Immature natural killer cell (primary cell): ENCODE data around the gene PPP1R13B. TPM values are rescaled to one million over a fixed set of nuclear protein-coding genes. Genes with fewer than 3 reads are reported as not detected.

Experiments used
- DNase-seq, 3 donors: peaks; one replicate each; pipeline ENCODE4 v3.0.0; 2022; ENCODE audit warnings: mixed read lengths in 1 of 3
- H3K27ac Mint-ChIP-seq, 6 donors: one replicate each; pipeline ENCODE4 v1.8.0; 2020; ENCODE audit warnings: mixed read lengths in 6 of 6, mild to moderate bottlenecking in 5 of 6, inconsistent platforms in 4 of 6, moderate library complexity in 3 of 6
- H3K27me3 Mint-ChIP-seq, 3 donors: one replicate each; pipeline ENCODE4 v1.8.0; 2020 to 2021; ENCODE audit warnings: low read depth in 3 of 3, mild to moderate bottlenecking in 3 of 3, mixed read lengths in 3 of 3, moderate library complexity in 3 of 3, inconsistent platforms in 1 of 3
- H3K36me3 Mint-ChIP-seq, 3 donors: one replicate each; pipeline ENCODE4 v1.8.0; 2020; ENCODE audit warnings: mixed read lengths in 3 of 3, inconsistent platforms in 2 of 3, mild to moderate bottlenecking in 2 of 3
- H3K4me1 Mint-ChIP-seq, 2 donors: one replicate each; pipeline ENCODE4 v1.8.0; 2020; ENCODE audit warnings: inconsistent platforms in 2 of 2, mild to moderate bottlenecking in 2 of 2, mixed read lengths in 2 of 2, moderate library complexity in 1 of 2
- H3K4me3 Mint-ChIP-seq, 5 donors: one replicate each; pipeline ENCODE4 v1.8.0; 2020; ENCODE audit warnings: mild to moderate bottlenecking in 5 of 5, mixed read lengths in 5 of 5, inconsistent platforms in 3 of 5, moderate library complexity in 3 of 5
- H3K9me3 Mint-ChIP-seq, 6 donors: one replicate each; pipeline ENCODE4 v1.8.0; 2020; ENCODE audit warnings: mild to moderate bottlenecking in 6 of 6, mixed read lengths in 6 of 6, inconsistent platforms in 4 of 6, moderate library complexity in 3 of 6
- polyA plus RNA-seq, 3 donors: library from polyadenylated mRNA; unstranded; fragments of 300-500 nt; fragmentation: Illumina TruSeq; gene quantifications; one replicate each; pipeline ENCODE4 v1.2.3, GENCODE V29; 2021

Gene PPP1R13B
- polyA plus RNA-seq, 3 donors from 2014 or later, result 0.85 to 6.7 (median 4.1) TPM

DNA sequence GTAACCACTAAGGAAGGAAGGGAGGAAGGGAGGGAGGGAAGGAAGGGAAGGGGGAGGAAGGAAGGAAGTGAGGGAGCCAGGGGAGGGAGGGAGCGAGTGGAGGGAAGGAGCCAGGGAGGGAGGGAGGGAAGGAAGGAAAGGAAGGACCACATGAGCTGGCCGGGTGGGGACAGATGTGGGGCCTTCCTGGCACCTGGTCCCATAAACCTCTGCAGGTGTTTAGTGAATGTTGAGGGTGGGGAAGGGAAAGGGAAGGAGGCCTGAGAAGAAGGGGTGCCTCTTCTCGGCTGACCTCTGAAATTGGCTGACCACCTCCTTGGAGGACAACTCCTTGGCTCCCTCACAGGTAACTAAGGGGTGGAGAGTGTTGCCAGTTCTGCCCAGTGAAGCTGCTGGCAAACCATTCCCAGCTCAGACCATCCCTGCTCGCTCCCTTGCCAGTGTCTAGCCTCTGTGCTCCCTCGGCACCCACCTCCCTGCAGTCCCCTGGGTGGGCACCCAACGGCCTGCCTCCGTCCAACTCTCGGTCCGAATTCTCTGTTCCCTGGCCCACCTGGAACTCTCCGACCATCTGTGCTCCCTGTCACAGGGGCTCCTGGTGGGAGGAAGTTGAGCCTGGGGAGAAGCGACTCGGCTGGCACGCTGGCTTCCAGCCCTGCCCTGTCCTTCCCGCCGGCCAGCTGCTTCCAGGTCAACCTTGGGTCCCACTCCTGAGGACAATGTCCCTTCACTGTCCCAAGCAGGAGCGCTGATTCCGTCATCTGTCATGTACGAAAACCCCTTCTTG, 12.2 kb upstream of the PPP1R13B start:
- H3K4me1 Mint-ChIP-seq, result no peaks in the 10 kb centered on the region

DNA sequence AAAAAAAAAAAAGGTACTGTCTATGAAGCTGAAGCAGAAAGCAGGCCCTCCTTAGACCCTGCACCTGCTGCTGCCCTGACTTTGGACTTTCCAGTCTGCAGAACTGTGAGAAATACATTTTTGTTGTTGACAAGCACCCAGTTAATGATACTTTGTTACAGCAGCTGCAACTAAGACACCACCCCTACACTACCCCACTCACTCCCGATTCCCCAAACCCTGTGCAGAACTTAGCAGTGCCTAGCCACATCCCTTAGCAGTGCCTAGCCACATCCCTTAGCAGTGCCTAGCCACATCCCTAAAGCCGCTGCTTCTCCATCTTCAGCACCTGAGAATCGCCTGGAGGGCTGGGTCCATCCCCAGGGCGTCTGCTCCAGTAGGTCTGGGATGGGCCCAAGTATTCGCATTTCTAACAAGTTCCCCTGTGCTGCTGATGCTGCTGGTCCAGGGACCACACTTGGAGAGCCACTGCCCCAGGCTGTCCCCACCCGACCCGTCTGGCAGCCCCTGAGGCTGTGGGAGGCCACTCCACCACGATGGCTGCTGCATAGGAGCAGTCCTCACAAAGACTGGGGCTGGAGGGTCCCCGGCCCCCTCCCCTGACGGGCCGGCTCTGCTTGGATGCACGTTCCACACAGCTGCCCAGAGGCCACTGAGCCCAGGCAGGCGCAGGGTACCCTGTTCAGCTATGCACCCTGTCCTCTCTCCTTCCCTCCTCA, 10.8 kb upstream of the PPP1R13B start:
- Mint-ChIP-seq H3K27ac (no peak overlapping the region), H3K27me3 (peaks cover 0 to 7% (median 0%) of the 10 kb centered on the region in 3 donors), H3K4me1 (no peaks in the 10 kb centered on the region), H3K9me3 (no peaks in the 10 kb centered on the region), H3K4me3 (no peak overlapping the region), H3K36me3 (no peaks in the 10 kb centered on the region)
- no peak for DNase-seq

More for the DNA sequence above, 12.2 kb upstream of the PPP1R13B start:
- no peak overlapping the region for H3K4me3 Mint-ChIP-seq
- H3K27ac Mint-ChIP-seq, result no peak overlapping the region
- no peaks in the 10 kb centered on the region for H3K36me3 Mint-ChIP-seq
- peaks cover 0 to 7% (median 0%) of the 10 kb centered on the region in 3 donors for H3K27me3 Mint-ChIP-seq
- DNase-seq, result no peak
- no peaks in the 10 kb centered on the region for H3K9me3 Mint-ChIP-seq

DNA sequence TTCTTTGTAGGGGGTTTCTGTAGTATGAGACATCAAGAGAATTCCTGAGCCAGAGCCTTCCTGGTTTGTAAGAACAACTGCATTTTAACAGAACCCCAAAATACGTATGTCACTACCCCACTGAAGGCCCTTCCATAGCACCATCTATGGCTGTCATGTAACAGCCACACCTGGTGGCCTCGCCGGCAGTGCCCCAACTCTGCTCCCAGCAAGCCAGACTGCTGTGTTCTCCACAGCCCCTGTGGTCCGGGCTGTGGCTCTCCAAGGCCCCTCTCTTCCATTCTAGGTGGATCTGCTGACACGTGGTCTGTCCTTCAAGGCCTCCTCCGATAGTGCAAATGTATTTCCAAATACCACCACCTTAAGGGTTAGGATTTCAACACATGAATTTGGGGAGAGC, 9.9 kb upstream of the PPP1R13B start:
- Mint-ChIP-seq H3K27me3 (peaks cover 0 to 6% (median 0%) of the 10 kb centered on the region in 3 donors), H3K27ac (no peak overlapping the region)

DNA sequence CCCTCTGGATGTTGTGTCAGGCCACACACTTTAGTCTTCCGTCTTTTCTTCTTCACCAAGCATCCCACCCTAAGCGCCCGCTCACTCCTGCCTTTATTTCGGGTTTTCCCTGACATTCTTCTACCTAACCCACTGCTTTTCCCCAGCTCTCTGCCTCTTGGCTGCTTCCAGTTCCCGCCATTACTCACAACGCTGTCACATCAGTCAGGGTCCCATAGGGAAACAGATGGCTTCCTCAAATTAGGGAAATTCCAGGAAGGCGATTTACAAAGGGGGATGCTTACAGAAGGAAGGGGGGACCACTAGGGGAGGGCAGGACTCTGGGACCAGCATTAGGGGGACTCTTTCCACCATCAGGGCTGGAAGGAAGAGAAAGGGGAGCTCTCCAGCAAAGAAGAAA, 9.2 kb upstream of the PPP1R13B start:
- Mint-ChIP-seq H3K36me3 (no peaks in the 10 kb centered on the region), H3K9me3 (no peaks in the 10 kb centered on the region), H3K27me3 (peaks cover 0 to 7% (median 0%) of the 10 kb centered on the region in 3 donors), H3K27ac (no peak overlapping the region), H3K4me1 (no peaks in the 10 kb centered on the region), H3K4me3 (no peak overlapping the region)
- no peak for DNase-seq

More for the DNA sequence above, 9.9 kb upstream of the PPP1R13B start:
- Mint-ChIP-seq H3K9me3 (no peaks in the 10 kb centered on the region), H3K4me1 (no peaks in the 10 kb centered on the region), H3K36me3 (no peaks in the 10 kb centered on the region), H3K4me3 (no peak overlapping the region)
- no peak for DNase-seq

DNA sequence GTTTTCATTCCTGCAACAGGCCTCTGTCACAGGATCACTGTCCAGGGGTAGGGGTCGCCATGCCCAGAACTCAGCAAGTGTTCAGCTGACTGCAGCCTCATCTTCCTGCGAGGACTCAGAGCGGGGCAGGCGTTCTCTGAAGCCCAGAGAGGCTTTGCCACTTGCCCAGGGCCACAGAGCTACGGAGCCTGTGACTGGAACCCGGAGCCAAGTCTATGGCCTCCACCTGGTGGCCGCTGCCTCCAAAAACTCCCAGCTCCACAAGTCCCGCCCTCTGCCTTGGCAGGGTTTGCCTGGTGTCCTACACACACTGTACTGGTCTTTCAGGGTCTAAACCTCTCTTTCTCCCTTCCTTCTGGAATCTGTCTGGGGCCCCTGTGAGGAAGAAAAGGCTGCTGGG, 8.7 kb upstream of the PPP1R13B start:
- Mint-ChIP-seq H3K4me3 (no peak overlapping the region), H3K27me3 (peaks cover 0 to 7% (median 0%) of the 10 kb centered on the region in 3 donors), H3K4me1 (no peaks in the 10 kb centered on the region), H3K36me3 (no peaks in the 10 kb centered on the region), H3K9me3 (no peaks in the 10 kb centered on the region), H3K27ac (no peak overlapping the region)
- DNase-seq, result no peak

DNA sequence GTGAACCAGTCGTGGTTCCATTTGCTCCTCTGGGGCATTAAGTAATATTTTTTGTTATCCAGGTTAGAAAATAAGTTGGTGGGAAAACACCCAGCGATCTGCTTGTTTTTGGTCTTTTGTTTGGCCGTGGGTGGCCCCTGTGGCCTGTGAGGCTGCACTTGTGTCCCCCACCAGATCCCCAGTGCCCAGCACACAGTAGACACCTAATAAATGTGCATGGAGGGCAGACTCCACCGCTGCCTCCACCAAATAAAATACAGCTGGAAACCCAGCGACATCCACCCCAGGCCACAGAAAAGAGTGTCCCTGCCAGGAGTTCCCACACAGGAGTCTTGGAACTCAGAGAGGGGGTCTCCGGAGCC, 8.3 kb upstream of the PPP1R13B start:
- DNase-seq, result no peak

DNA sequence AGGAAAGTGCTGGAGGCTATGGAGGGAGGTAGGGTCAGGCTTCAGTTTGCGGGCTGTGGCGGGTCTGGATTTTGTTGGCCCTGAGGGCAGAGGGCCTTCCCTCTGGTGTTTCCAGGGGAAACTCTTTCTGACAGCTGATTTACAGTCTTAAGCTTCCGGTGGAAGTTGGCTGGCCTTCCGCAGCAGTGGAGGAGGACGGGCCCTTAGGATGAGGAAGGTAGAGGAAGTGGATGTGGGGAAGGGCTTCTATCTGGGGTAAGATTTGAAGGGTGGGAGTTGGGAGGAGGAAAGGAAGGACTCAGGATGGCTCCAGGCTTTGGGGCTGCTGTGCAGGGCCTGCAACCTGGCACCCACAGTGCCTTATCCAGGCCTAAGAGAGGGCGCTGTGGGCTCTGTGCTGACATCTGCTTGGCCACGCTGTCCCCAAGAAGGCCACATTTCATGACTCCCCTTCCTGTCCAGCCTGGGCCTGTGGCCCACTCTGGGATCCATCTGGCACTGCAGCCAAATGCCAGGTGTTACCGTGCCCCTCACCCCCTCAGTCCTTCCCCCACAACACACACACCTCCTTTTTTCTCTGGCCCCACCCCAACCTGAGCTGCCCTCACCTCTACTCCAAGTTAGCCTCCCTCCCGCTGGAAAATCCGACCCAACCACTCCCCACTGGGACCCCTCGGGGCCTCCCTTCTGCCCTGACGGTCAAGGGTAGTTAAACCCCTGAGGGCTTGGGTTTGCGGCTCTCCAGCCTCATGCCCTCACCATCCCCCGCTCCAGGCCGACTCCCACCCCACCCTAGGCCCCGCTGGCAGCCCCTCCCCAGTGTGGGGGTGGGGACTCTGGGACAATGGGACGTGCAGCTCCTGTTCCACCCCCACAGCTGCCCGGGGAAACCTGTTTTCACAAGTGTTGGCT, 7.7 kb upstream of the PPP1R13B start:
- H3K4me3 Mint-ChIP-seq, result no peak overlapping the region
- H3K27ac Mint-ChIP-seq, result peak overlapping the region in 1 of 6 donors; percentile 50
- H3K9me3 Mint-ChIP-seq, result no peaks in the 10 kb centered on the region
- no peak for DNase-seq
- H3K36me3 Mint-ChIP-seq, result no peaks in the 10 kb centered on the region
- H3K27me3 Mint-ChIP-seq, result peaks cover 0 to 7% (median 1%) of the 10 kb centered on the region in 3 donors
- no peaks in the 10 kb centered on the region for H3K4me1 Mint-ChIP-seq

More for the DNA sequence above, 8.3 kb upstream of the PPP1R13B start:
- H3K27me3 Mint-ChIP-seq, result peaks cover 0 to 7% (median 1%) of the 10 kb centered on the region in 3 donors
- H3K4me1 Mint-ChIP-seq, result no peaks in the 10 kb centered on the region
- H3K4me3 Mint-ChIP-seq, result no peak overlapping the region
- H3K27ac Mint-ChIP-seq, result no peak overlapping the region
- no peaks in the 10 kb centered on the region for H3K9me3 Mint-ChIP-seq
- H3K36me3 Mint-ChIP-seq, result no peaks in the 10 kb centered on the region

DNA sequence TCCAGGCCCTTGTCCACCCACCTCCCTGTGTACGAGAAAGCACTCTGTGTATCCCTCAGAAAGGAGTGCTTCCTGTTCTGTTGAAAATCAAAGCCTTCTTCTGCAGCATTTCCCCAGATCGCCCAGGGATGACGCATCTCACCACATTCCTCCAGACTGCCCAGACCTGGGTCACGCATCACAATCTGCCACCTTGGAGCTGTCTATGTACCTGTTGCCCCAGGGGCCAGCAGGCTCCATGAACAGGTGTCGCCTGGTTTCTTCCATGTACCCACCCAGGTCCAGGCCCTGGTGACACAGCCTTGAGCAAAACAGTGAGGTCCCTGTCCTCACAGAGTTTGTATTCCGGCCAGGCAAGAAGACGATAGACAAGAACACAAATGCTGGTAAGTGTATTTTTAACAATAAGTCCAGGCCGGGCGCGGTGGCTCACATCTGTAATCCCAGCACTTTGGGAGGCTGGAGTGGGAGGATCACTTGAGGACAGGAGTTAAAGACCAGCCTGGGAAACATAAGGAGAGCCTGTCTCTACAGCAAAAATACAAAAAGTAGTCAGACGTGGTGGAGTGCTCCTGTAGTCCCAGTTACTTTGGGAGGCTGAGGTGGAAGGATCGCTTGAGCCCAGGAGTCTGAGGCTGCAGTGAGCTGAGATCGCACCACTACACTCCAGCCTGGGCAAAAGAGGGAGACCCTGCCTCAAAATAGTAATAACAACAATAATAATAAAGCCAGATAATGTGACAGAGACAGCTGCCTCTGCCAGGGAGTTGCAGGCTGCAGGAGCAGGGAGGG, 6.8 kb upstream of the PPP1R13B start:
- no peak overlapping the region for H3K4me3 Mint-ChIP-seq
- no peaks in the 10 kb centered on the region for H3K4me1 Mint-ChIP-seq
- H3K27ac Mint-ChIP-seq, result no peak overlapping the region
- H3K36me3 Mint-ChIP-seq, result no peaks in the 10 kb centered on the region
- H3K27me3 Mint-ChIP-seq, result peaks cover 0 to 5% (median 3%) of the 10 kb centered on the region in 3 donors
- no peak for DNase-seq
- no peaks in the 10 kb centered on the region for H3K9me3 Mint-ChIP-seq

DNA sequence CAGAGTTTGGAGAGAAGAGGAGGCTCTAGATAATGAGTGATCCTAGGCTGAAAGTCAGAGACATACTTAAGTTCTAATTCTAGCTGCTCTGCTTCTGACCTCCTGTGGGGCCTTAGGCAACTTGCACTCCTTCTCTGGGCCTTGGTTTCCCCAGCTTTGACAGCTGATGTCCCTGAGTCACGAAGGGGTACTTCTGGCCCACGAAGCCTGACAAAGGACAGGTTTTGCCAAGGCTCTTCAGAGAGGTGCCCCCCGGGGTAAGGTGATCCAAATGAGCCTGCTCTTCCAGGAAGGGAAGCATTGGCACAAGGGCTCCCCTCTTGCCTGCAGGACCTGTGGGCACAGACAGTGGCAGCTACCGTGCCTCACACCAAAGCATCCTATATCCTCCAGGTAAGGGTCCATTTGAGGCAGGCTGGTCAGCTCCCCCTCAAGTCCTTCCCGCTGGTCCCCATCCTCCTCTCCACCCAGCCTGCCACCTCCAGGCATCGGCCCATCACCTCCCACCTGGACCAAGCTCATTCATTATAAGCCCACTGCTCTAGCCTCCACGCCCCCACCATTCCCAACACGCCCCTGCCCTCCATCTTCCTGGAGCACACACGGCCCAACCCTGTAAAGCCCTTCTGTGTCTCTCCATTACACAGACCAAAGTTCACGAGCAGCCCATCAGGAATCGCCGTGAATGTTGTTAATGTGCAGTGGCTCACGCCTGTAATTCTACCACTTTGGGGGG, 1.9 kb upstream of the PPP1R13B start:
- H3K4me3 Mint-ChIP-seq, result peak overlapping the region; percentile 74 to 83 (median 80)
- H3K9me3 Mint-ChIP-seq, result no peaks in the 10 kb centered on the region
- H3K4me1 Mint-ChIP-seq, result peaks cover 14 to 19% of the 10 kb centered on the region in 2 donors
- H3K27me3 Mint-ChIP-seq, result peaks cover 6 to 13% (median 11%) of the 10 kb centered on the region in 3 donors
- peak overlapping the region in 5 of 6 donors; percentile 1 to 74 (median 62) for H3K27ac Mint-ChIP-seq
- H3K36me3 Mint-ChIP-seq, result no peaks in the 10 kb centered on the region
- DNase-seq, result no peak

DNA sequence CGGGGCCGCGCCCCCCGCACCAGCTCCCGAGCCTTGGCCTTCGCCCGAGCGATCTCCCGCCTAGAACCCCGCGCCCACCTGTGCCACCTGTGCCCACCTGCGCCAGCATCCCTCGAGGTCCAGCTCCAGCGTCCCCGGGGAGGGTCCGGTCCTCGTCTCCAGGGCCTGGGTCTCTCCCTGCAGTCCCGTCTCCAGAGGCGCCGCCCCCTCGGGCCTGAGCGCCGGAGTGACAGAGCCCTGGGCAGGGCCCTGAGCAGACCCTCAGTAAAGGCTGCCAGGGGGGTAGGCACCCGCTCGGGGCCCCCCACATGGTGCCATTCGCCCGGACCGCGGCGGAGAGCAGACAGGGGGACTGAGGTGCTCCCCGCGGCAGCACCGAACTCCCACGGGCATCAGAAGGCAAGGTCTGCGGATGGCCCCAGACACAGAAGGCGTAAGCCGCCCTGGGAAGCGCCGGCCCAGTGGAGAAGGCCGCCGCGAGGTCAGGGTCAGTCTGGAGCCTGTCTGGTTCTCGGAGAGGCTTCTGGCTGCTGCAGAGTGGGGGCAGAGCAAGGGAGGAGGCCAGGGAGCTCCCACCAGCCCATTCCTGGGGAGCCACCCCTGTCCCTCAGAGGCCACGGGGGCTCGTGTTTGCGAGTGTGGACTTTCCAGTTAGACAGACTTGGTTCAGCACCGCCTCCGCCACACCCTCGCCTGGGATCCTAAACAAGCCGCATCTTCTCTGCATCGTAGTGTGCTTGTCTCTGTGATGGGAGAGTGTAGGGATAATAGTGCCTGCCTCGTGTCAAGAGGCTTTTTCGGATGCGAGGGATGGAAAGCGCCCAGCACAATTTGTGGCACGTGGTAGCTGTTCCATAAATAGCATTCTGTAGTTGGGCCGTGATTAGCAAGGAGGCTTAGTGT, 1.1 kb upstream of the PPP1R13B start:
- Mint-ChIP-seq H3K9me3 (no peaks in the 10 kb centered on the region), H3K4me1 (peaks cover 14 to 19% of the 10 kb centered on the region in 2 donors), H3K27me3 (peaks cover 6 to 14% (median 13%) of the 10 kb centered on the region in 3 donors), H3K36me3 (no peaks in the 10 kb centered on the region), H3K4me3 (peak overlapping the region; percentile 74 to 83 (median 80)), H3K27ac (peak overlapping the region in 5 of 6 donors; percentile 1 to 74 (median 69))
- peak in 1 of 3 donors; percentile 5 for DNase-seq

DNA sequence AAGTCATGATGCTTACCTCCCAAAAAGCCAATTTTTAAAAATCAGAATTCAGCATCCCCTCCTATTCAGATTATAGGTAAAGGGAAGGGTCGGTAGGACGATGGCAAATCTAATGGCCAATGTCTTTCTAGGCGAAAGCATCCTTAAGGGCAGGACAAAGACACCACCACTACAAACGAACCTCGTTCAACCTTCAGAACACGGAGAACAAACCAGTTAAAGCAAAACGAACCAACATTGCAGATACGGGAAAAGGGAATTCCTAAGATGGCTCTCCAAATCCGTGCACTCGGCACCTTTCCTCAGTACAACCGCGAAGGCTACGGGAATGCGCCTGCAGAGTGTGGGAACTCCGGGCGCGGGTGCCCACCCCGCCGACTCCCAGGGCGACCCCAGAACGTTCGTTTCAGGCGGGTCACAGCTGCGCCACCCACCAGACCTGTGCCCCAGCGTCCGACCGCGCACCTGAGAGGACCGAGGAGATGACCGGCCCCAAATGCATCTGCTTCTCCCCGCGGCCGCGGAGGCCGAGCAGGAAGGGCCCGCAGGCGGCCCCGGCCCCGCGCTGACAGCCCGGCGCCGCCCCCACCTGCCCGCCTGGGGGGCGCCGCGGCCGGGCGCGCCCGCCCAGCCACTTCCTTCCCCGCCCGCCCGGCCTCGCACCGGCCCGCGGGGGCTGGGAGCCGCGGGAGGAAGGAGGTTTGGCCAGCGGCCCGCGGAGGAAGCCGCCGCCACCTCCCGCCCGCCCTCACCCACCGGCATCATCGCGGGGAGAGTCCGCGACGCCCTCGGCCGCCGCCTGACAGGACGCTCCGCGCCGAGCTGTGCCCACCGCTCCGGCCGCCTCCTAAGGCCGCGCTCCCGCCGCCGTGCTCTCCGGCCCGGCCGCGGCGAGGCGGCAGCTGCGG, 578 bp downstream of the PPP1R13B start:
- H3K9me3 Mint-ChIP-seq, result no peaks in the 10 kb centered on the region
- peaks cover 6 to 14% (median 12%) of the 10 kb centered on the region in 3 donors for H3K27me3 Mint-ChIP-seq
- peaks cover 14 to 19% of the 10 kb centered on the region in 2 donors for H3K4me1 Mint-ChIP-seq
- peak in 2 of 3 donors; percentile 58 to 61 for DNase-seq
- H3K36me3 Mint-ChIP-seq, result no peaks in the 10 kb centered on the region
- H3K27ac Mint-ChIP-seq, result peak overlapping the region; percentile 84 to 95 (median 88)
- H3K4me3 Mint-ChIP-seq, result peak overlapping the region; percentile 88 to 96 (median 94)
